CD4-positive, alpha-beta T cell treated with Interleukin-4 for 1 hour (primary cell): Measurements from ENCODE around the gene CHIA.
"Not testable (repeated sequence)": the region's sequence is repeated elsewhere in the genome, so short reads cannot be mapped to it uniquely, and the experiment has no call there.

Experiments
- DNase-seq, 2 donors: peaks; one replicate each; pipeline ENCODE4 v3.0.0-alpha.2; 2020 to 2022

CHIA gene

GRCh38 chr1:111286912-111287311 lies 3.7 kb upstream of the CHIA start:
- DNase-seq = no peak

- no peak for DNase-seq
Observed at GRCh38 chr1:111289371-111289770, 1.3 kb upstream of the CHIA start.

- no peak for DNase-seq
Observed at GRCh38 chr1:111290104-111290503, 547 bp upstream of the CHIA start.

- no peak for DNase-seq
Observed at GRCh38 chr1:111294390-111294789, 3.7 kb downstream of the CHIA start.

GRCh38 chr1:111302374-111302773 lies 11.7 kb downstream of the CHIA start:
- no peak for DNase-seq

GRCh38 chr1:111309690-111310089 lies 19.0 kb downstream of the CHIA start:
- no peak for DNase-seq

GRCh38 chr1:111318523-111318922 lies 27.9 kb downstream of the CHIA start:
- no peak for DNase-seq

- DNase-seq = no peak
Observed at GRCh38 chr1:111320066-111320879, 29.6 kb downstream of the CHIA start.

GRCh38 chr1:111323231-111323630 lies 32.6 kb downstream of the CHIA start:
- DNase-seq = no peak

GRCh38 chr1:111332190-111332589 lies 41.5 kb downstream of the CHIA start:
- no peak for DNase-seq

GRCh38 chr1:111334169-111334568 lies 43.5 kb downstream of the CHIA start:
- peak; percentile 64 to 73 for DNase-seq

GRCh38 chr1:111335214-111335877 lies 44.7 kb downstream of the CHIA start:
- peak in 1 of 2 donors; percentile 33 for DNase-seq

GRCh38 chr1:111338849-111339248 lies 48.2 kb downstream of the CHIA start:
- DNase-seq = not testable (repeated sequence)

GRCh38 chr1:111346089-111346885 lies 55.6 kb downstream of the CHIA start:
- peak; percentile 93 to 95 for DNase-seq

- no peak for DNase-seq
Observed at GRCh38 chr1:111347026-111347425, 56.4 kb downstream of the CHIA start.

- no peak for DNase-seq
Observed at GRCh38 chr1:111351700-111352099, 61.0 kb downstream of the CHIA start.

- peak in 1 of 2 donors; percentile 26 for DNase-seq
Observed at GRCh38 chr1:111354584-111354983, 63.9 kb downstream of the CHIA start.

GRCh38 chr1:111358964-111359363 lies 68.3 kb downstream of the CHIA start:
- DNase-seq = no peak

- DNase-seq = no peak
Observed at GRCh38 chr1:111359376-111359775, 68.7 kb downstream of the CHIA start.

GRCh38 chr1:111360257-111360656 lies 69.6 kb downstream of the CHIA start:
- DNase-seq = not testable (repeated sequence)

- no peak for DNase-seq
Observed at GRCh38 chr1:111361761-111362160, 71.1 kb downstream of the CHIA start.

GRCh38 chr1:111364690-111365089 lies 74.0 kb downstream of the CHIA start:
- no peak for DNase-seq

- no peak for DNase-seq
Observed at GRCh38 chr1:111366256-111366655, 75.6 kb downstream of the CHIA start.

- DNase-seq = no peak
Observed at GRCh38 chr1:111369177-111369576, 78.5 kb downstream of the CHIA start.
